Muscle layer of duodenum (tissue), 2 donors: ENCODE data around the gene CHMP4A.

Experiments used
- H3K27ac ChIP-seq: one replicate; pipeline ENCODE4 v1.7.0; 2013; ENCODE audit warnings: mild to moderate bottlenecking, low read length
- H3K27me3 ChIP-seq: one replicate; pipeline ENCODE4 v1.7.0; 2013; ENCODE audit warnings: low read depth, mild to moderate bottlenecking, control low read depth, low read length
- H3K36me3 ChIP-seq, 2 donors: one replicate each; pipeline ENCODE4 v1.7.0; 2013; ENCODE audit warnings: low read length in 2 of 2, control low read depth in 1 of 2, mild to moderate bottlenecking in 1 of 2; ENCODE audit not compliant: insufficient read depth in 2 of 2, control insufficient read depth in 1 of 2
- H3K4me1 ChIP-seq, 2 donors: one replicate each; pipeline ENCODE4 v1.7.0; 2013; ENCODE audit warnings: low read length in 2 of 2, mild to moderate bottlenecking in 2 of 2, control low read depth in 1 of 2, moderate library complexity in 1 of 2; ENCODE audit not compliant: insufficient read depth in 2 of 2, control insufficient read depth in 1 of 2
- H3K4me3 ChIP-seq, 2 donors: one replicate each; pipeline ENCODE4 v1.7.0; 2013; ENCODE audit warnings: low read length in 2 of 2, low read depth in 1 of 2, mild to moderate bottlenecking in 1 of 2
- H3K9me3 ChIP-seq, 2 donors: one replicate each; pipeline ENCODE4 v1.7.0; 2013; ENCODE audit warnings: low read length in 2 of 2, control low read depth in 1 of 2, mild to moderate bottlenecking in 1 of 2; ENCODE audit not compliant: control insufficient read depth in 1 of 2
- donor health status: healthy.

Gene CHMP4A

GRCh38 chr14:24255931-24256711 lies 42.8 kb upstream of the CHMP4A start:
- Histone ChIP-seq H3K27me3 (no peaks in the 10 kb centered on the region), H3K36me3 (peaks cover 4 to 7% of the 10 kb centered on the region in 2 donors), H3K4me3 (no peak overlapping the region), H3K4me1 (no peaks in the 10 kb centered on the region), H3K27ac (no peak overlapping the region), H3K9me3 (no peaks in the 10 kb centered on the region)

- H3K4me3 ChIP-seq, result no peak overlapping the region
- H3K4me1 ChIP-seq, result no peaks in the 10 kb centered on the region
- peaks cover 4 to 7% of the 10 kb centered on the region in 2 donors for H3K36me3 ChIP-seq
- H3K27ac ChIP-seq, result no peak overlapping the region
- H3K9me3 ChIP-seq, result no peaks in the 10 kb centered on the region
- no peaks in the 10 kb centered on the region for H3K27me3 ChIP-seq
These were observed 42.1 kb upstream of the CHMP4A start for GRCh38 chr14:24255438-24255837.

DNA sequence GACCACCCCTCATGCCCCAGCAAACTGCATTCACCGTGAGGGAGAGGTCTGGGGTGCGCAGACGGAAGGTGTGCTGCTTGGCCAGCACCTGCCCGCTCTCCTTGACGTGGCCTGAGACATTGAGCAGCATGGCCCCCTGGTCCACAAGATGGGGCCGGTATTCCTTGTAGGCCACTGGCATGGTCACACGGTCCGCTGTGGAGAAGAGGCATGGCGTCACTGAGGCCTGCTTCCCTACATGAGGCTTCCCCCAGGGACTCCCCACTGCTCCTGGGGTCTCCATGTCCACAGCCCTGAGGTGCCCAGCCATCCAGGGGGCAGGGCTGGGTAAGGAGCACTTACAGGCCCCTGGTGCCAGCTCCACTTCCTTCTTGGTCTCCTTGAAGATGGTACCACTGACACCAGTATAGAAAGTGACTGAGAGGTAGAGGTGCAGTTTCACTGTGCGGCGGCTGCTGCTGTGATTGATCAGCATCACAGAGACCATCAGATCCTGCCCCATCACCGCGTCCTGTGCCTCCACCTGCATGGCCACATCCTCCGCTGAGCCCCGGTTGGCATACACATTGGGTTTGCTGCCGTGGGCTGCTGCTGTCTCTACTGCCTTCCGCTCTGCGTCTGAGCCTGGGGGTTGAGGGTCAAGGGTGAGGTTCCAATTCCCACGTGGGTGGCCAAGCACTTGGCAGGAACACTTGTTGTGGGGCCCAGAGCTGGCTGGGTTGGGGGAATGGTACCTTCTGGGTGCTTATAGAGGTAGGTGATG lies 41.5 kb upstream of the CHMP4A start:
- H3K27ac ChIP-seq, result no peak overlapping the region
- no peaks in the 10 kb centered on the region for H3K9me3 ChIP-seq
- no peaks in the 10 kb centered on the region for H3K4me1 ChIP-seq
- H3K27me3 ChIP-seq, result no peaks in the 10 kb centered on the region
- no peak overlapping the region for H3K4me3 ChIP-seq
- H3K36me3 ChIP-seq, result peaks cover 4 to 7% of the 10 kb centered on the region in 2 donors

- no peak overlapping the region for H3K4me3 ChIP-seq
- no peaks in the 10 kb centered on the region for H3K27me3 ChIP-seq
- H3K4me1 ChIP-seq, result no peaks in the 10 kb centered on the region
- H3K27ac ChIP-seq, result no peak overlapping the region
- H3K36me3 ChIP-seq, result peaks cover 4 to 7% of the 10 kb centered on the region in 2 donors
- H3K9me3 ChIP-seq, result no peaks in the 10 kb centered on the region
These were observed 40.6 kb upstream of the CHMP4A start for GRCh38 chr14:24253936-24254335.

- Histone ChIP-seq H3K9me3 (no peaks in the 10 kb centered on the region), H3K27me3 (no peaks in the 10 kb centered on the region), H3K36me3 (peaks cover 4 to 7% of the 10 kb centered on the region in 2 donors), H3K4me1 (no peaks in the 10 kb centered on the region), H3K4me3 (no peak overlapping the region), H3K27ac (no peak overlapping the region)
These were observed 39.2 kb upstream of the CHMP4A start for GRCh38 chr14:24252289-24253124.

GRCh38 chr14:24251880-24252288 lies 38.6 kb upstream of the CHMP4A start:
- Histone ChIP-seq H3K4me1 (no peaks in the 10 kb centered on the region), H3K27me3 (no peaks in the 10 kb centered on the region), H3K36me3 (peaks cover 4 to 7% of the 10 kb centered on the region in 2 donors), H3K9me3 (no peaks in the 10 kb centered on the region), H3K4me3 (no peak overlapping the region), H3K27ac (no peak overlapping the region)

DNA sequence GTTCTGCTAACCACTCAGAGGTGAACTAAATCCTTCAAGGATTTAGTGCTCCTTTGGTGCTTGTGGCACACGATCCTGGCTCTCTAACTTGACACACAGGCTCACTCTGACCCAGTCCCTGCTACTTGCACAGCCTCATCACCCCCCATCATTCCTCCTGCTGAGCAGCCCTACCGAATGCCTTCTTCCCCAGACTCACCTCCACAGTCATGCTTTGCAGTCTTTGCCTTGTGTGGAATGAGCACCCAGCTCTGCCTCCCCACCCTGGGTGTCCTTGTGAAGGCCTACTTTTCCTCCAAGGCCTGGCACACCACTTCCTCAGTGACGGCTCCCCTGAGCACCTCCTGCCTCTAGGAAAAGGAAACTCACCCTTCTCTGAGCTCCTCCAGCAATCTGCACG lies 37.1 kb upstream of the CHMP4A start:
- H3K9me3 ChIP-seq, result no peaks in the 10 kb centered on the region
- no peak overlapping the region for H3K4me3 ChIP-seq
- no peak overlapping the region for H3K27ac ChIP-seq
- H3K27me3 ChIP-seq, result no peaks in the 10 kb centered on the region
- H3K36me3 ChIP-seq, result peaks cover 4 to 5% of the 10 kb centered on the region in 2 donors
- H3K4me1 ChIP-seq, result no peaks in the 10 kb centered on the region

DNA sequence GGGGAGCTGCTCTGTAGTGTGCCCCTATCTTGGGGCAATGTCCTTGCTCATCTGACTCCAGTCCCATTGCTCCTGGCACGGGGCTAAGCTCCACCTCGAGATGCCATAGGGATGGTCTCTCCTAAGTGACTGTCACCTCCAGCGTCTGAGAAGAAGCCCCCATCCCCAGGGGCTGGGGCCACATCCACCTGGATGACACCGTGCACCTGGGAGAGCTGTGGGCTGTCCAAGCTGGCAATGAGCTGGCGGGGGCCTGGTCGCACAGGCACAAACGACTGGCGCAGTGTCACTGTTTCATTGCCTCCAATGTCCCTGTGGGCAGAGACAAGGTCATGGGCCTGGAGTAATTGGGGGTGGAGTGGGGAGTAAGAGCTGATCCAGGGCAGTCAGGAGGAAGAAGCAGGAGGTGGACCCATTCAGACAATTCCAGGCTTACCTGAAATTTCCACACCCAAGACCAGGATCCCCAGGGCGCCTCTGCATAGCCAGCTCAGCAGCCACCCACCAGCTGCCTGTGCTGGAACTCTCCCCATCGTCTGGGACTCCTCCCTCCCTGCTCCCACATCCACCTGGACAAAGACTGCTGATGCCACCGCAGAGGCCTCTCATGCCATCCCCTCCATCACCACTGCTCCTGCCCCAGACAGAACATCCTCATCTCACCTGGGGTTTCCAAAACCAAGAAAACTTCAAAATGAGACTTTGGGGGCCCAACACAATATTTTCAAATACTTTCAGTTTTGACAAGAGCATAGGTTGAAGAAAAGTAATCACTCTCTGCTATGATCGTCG lies 36.1 kb upstream of the CHMP4A start:
- Histone ChIP-seq H3K36me3 (peaks cover 0 to 4% of the 10 kb centered on the region in 2 donors), H3K9me3 (no peaks in the 10 kb centered on the region), H3K27me3 (no peaks in the 10 kb centered on the region), H3K4me1 (no peaks in the 10 kb centered on the region), H3K4me3 (no peak overlapping the region), H3K27ac (no peak overlapping the region)

GRCh38 chr14:24247422-24247821 lies 34.1 kb upstream of the CHMP4A start:
- H3K27ac ChIP-seq, result no peak overlapping the region
- H3K4me3 ChIP-seq, result no peak overlapping the region
- H3K9me3 ChIP-seq, result no peaks in the 10 kb centered on the region
- peaks cover 0 to 7% of the 10 kb centered on the region in 2 donors for H3K4me1 ChIP-seq
- no peaks in the 10 kb centered on the region for H3K27me3 ChIP-seq
- peaks cover 4 to 5% of the 10 kb centered on the region in 2 donors for H3K36me3 ChIP-seq

- Histone ChIP-seq H3K27ac (no peak overlapping the region), H3K4me1 (peaks cover 0 to 9% of the 10 kb centered on the region in 2 donors), H3K9me3 (no peaks in the 10 kb centered on the region), H3K36me3 (peaks cover 0 to 8% of the 10 kb centered on the region in 2 donors), H3K27me3 (no peaks in the 10 kb centered on the region), H3K4me3 (no peak overlapping the region)
These were observed 33.5 kb upstream of the CHMP4A start for GRCh38 chr14:24246765-24247212.
